ENCODE measurements around the gene PCGF3. TPM values are rescaled to one million over a fixed set of nuclear protein-coding genes. Genes with fewer than 3 reads are reported as not detected.
A peak's percentile ranks its signal among the peaks of the same experiment; 100 is the strongest.

PCGF3 gene
- total RNA-seq, 1 experiment from 2014 or later, result 66.3 TPM

DNA sequence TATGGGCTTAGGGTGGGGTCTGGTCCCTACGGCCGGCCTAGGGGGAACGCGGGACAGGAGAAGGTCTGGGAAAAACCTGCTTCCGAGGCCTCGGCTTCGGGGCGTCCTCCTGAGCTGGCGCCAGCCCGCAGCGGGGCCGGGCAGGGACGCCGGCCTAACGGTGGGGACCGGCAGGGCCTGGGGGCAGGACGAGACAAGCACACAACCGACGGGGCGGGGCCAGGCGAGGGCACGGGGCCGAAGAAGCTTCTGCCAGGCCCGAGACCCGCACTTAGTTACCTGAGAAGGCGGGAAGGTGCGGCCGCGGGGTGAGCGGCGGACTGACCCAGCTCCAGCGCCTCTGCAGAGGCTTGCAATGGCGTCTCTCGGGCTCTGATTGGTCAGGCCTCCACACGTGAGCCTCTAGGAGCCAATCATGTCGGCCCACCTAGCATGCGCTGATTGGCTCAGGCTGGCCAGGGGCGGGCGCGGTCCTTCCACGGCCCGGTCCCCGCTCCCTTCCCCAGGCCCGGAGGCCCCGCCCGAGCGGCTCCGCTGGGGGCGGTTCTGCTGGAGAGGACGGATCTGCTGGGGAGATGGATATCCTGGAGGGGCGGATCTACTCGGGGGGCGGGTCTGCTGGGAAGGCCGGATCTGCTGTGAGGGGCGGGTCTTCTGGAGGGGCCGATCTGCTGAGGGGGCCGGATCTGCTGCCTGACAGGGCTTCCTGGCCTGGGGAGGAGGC is 76.0 kb downstream of the PCGF3 start:
- ATAC-seq (peak; percentile 95), DNase-seq (ENCODE audit: low read depth, low spot score) (peak; percentile 96)
- peak overlapping the region; percentile 95 for H3K27ac ChIP-seq (ENCODE audit: low read depth, low read length)
- ChIA-PET RAD21 (ENCODE audit: low non-redundant PET in 1 of 2, low total read pairs in 2 of 2, uncharacterized antibody in 2 of 2, unreplicated experiment in 2 of 2) (no interaction called here), POLR2A (interaction anchor here (1.3 kb wide), 1 partner anchor 8 kb away, joined by 3 read pairs; no protein-coding TSS in a partner anchor), CTCF (interaction anchor here (1.0 kb wide), 1 partner anchor 38 kb away, joined by 4 read pairs; no protein-coding TSS in a partner anchor)
- intact Hi-C loops (cut with micrococcal nuclease), result no loop called here
- no TSS peak for BruUV-seq (replicated peaks)
- peak overlapping the region; percentile 81 for H3K4me2 ChIP-seq (ENCODE audit: low read length)
- H3K27me3 ChIP-seq (ENCODE audit: insufficient read depth, low read length), result no peaks in the 10 kb centered on the region
- peaks cover 48% of the 10 kb centered on the region for H3K79me2 ChIP-seq (ENCODE audit: insufficient read depth, low read length)
- no peak overlapping the region for H2AFZ ChIP-seq (ENCODE audit: low read depth, low read length, poor library complexity, severe bottlenecking)
- no peaks in the 10 kb centered on the region for H3K9me3 ChIP-seq (ENCODE audit: control insufficient read depth in 1 of 2, insufficient read depth in 1 of 2, low read depth in 1 of 2, low read length in 2 of 2)
- H3K4me1 ChIP-seq (ENCODE audit: control insufficient read depth in 1 of 2, insufficient read depth in 2 of 2, low read length in 2 of 2), result peaks cover 12 to 22% of the 10 kb centered on the region in 2 experiments
- no peaks in the 10 kb centered on the region for H4K20me1 ChIP-seq (ENCODE audit: insufficient read depth)
- H3K4me3 ChIP-seq (replicated peaks in 1 of 2; ENCODE audit: low read depth in 1 of 2, low read length in 2 of 2), result peak overlapping the region; percentile 93 to 97
- H3K36me3 ChIP-seq (ENCODE audit: control insufficient read depth in 1 of 2, insufficient read depth in 2 of 2, low read length in 2 of 2), result peaks cover 8 to 29% of the 10 kb centered on the region in 2 experiments; a peak in 2 of 4 replicates
- no peaks in the 10 kb centered on the region for H3K9me2 ChIP-seq (ENCODE audit: insufficient read depth)
- H3K9ac ChIP-seq (ENCODE audit: low read length), result peak overlapping the region; percentile 100
- no peak for TF ChIP-seq EZH2phosphoT487 (IDR thresholded peaks at IDR 0.05; ENCODE audit: borderline replicate concordance)
- TF ChIP-seq, protein P1, sequence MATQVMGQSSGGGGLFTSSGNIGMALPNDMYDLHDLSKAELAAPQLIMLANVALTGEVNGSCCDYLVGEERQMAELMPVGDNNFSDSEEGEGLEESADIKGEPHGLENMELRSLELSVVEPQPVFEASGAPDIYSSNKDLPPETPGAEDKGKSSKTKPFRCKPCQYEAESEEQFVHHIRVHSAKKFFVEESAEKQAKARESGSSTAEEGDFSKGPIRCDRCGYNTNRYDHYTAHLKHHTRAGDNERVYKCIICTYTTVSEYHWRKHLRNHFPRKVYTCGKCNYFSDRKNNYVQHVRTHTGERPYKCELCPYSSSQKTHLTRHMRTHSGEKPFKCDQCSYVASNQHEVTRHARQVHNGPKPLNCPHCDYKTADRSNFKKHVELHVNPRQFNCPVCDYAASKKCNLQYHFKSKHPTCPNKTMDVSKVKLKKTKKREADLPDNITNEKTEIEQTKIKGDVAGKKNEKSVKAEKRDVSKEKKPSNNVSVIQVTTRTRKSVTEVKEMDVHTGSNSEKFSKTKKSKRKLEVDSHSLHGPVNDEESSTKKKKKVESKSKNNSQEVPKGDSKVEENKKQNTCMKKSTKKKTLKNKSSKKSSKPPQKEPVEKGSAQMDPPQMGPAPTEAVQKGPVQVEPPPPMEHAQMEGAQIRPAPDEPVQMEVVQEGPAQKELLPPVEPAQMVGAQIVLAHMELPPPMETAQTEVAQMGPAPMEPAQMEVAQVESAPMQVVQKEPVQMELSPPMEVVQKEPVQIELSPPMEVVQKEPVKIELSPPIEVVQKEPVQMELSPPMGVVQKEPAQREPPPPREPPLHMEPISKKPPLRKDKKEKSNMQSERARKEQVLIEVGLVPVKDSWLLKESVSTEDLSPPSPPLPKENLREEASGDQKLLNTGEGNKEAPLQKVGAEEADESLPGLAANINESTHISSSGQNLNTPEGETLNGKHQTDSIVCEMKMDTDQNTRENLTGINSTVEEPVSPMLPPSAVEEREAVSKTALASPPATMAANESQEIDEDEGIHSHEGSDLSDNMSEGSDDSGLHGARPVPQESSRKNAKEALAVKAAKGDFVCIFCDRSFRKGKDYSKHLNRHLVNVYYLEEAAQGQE (IDR thresholded peaks at IDR 0.05; ENCODE audit: low read depth), result no peak
- TF ChIP-seq TCF7L2 (IDR thresholded peaks at IDR 0.05; ENCODE audit: borderline replicate concordance, extremely low read depth, insufficient read depth, insufficient read length), result peak; percentile 32
- TF ChIP-seq YY1 (IDR thresholded peaks at IDR 0.05; ENCODE audit: extremely low read depth, insufficient replicate concordance, low read depth, low read length), result peak; percentile 78
- peak; percentile 58 for TF ChIP-seq POLR2A (IDR thresholded peaks at IDR 0.05; ENCODE audit: borderline replicate concordance, extremely low read depth, insufficient read depth, insufficient read length)
- TF ChIP-seq POLR2AphosphoS5 (IDR thresholded peaks at IDR 0.05; ENCODE audit: low read depth, low read length), result peak; percentile 92
- TF ChIP-seq ATF3 (IDR thresholded peaks at IDR 0.05), result no peak
- peak; percentile 88; the same call in 1 of the 2 replicates for TF ChIP-seq ZFX (IDR thresholded peaks at IDR 0.05)
